C1 segment of cervical spinal cord (tissue), 14 donors: ENCODE data around the gene VPS13C.
A peak's percentile ranks its signal among the peaks of the same experiment; 100 is the strongest.
"Not testable (repeated sequence)": the region's sequence is repeated elsewhere in the genome, so short reads cannot be mapped to it uniquely, and the experiment has no call there.

Experiments
- DNase-seq, 14 donors: peaks; one replicate each; lab custom pipeline; 2025; lab: John Stamatoyannopoulos, UW

VPS13C gene

GRCh38 chr15:62069551-62069950 is 9.3 kb upstream of the VPS13C start:
- DNase-seq, result no peak

DNA sequence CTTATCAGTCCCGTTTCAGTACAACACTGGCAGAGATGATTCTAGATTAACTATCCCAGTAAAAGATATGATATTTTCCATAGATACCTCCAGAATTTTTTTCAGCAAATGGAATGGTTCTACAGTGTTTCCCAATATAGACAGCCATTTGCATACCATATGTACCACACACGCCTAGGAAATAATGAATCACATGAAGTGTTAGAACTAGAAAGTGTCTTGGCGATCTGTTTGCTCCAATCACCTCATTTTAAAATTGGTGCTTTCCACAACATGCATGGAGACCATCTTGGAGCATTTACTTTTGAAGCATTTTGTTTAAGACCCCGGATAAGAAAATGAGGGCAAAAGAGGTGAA is 8.5 kb upstream of the VPS13C start:
- no peak for DNase-seq

- DNase-seq, result peak in 3 of 14 donors; percentile 19 to 44 (median 33)
These were observed 8.0 kb upstream of the VPS13C start for GRCh38 chr15:62068071-62068809.

GRCh38 chr15:62067448-62068044 is 7.3 kb upstream of the VPS13C start:
- peak in 2 of 14 donors; percentile 3 to 14 for DNase-seq

GRCh38 chr15:62066663-62067447 is 6.6 kb upstream of the VPS13C start, which contains the start of gene C2CD4A:
Gene C2CD4A, plus strand, starts transcription at chr15:62066977. Its CDS starts 637 bp downstream, at chr15:62067614.
- DNase-seq, result peak in 5 of 14 donors; percentile 9 to 23 (median 21)

DNA sequence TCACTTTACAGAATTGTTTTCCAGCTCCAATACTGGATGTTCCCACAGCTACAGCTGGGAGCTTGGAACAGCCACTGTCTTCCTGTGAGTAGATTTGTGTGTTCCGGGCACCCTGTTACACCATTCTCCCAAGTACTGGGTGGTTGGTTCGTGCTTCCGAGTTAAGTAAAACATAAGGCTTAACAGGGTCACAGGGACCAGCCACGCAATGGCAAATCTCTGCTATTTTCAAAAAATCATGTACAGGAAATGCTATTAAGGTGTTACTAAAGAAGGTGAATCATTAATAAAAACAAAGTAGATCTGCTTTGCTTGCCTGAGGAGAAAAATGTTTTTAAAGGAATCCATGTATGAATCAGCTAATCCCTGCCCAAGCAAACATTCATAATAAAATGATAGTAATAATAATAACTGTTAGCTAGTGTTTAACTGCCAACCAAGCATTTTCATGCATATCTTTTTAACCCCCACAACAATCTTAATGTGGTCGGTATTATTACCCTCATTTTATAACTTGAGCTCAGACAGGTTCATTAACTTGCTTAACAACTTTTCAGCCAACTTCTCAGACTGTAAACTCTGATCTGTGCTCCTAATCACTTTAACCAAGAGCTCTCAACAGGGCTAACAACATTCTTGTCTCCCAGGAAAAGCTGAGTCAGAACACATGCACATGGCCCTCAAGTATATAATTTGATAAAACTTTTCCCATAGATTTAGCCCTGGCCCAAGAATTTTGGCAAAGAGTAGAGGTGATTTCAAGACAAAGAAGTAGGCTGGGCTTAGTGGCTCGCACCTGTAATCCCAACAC is 3.8 kb upstream of the VPS13C start:
- no peak for DNase-seq

DNA sequence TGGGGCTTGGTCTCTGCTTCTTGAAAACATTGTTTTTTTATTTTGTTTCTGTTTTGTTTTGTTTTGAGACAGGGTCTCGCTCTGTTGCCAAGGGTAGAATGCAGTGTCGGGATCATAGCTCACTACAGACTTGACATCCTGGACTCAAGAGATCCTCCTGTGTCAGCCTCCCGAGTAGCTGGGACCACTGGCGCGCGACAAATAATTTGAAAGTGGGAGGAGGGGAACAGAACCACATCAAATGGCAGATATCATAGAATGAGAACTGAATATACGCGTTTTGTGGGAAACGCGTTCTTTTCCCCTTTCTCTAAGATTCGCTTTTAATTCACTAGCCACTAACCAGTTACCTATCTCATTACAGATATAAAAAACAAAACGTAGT is 641 bp upstream of the VPS13C start:
- no peak for DNase-seq

GRCh38 chr15:62059816-62060112 is 483 bp downstream of the VPS13C start:
- peak in 6 of 14 donors; percentile 43 to 71 (median 55) for DNase-seq

DNA sequence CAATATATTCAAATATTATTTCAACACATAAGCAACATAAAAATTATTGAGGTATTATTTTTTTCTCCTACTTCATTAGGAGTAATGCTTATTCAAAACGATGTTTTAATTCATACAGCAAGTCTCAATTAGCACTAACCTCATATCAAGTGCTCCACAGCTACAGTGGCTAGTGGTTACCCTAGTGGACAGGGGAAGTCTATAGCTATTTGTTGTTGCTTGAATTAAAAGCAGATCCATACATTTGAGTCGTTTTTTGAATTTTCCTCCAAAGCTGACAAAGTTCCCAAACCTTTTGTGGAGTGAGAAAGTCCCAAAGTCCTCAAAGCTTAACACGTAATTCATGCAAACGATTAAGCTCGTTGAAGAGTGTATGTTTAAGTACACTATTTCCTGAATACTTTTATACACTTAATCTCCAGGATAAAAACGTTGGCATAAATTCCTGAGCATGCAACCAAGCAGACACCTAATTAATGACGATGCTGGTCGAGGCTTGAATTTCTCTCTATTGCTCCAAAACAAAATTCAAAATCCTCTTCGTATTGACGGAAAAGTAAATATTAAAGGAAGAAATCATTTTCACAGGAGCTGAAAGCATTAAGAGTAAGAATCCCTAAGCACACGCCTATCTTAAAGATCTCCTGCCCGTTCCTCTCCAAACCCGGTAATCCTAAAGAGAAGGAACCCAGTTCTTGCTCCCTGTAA is 985 bp downstream of the VPS13C start:
- DNase-seq, result peak in 1 of 14 donors; percentile 23

DNA sequence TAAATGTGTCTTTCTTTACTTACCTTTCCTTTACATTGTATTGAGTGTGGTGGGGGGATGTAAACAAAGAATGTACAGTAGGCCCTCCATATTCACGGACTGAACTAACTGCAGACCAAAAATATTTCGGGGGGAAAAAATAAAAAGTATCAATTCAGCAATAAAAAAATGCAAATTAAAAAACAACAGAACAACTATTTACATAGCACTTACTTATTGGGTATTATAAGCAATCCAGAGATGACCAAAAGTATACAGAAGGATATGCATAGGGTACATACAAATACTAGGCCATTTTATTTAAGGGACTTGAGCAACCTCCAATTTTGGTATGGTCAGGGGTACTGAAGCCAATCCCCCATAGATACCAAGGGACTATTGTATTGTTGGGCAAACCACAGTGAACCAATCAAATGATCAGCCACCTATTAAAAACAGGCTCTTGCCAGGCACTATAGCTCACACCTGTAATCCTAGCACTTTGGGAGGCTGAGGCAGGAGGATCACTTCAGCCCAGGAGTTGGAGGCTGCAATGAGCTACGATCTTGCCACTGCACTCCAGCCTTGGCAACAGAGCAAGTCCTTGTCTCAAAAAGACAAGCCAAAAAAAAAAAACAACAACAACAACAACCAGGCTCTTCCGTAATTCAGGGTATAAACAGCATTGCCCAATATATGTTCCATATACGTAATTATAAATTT is 1.8 kb downstream of the VPS13C start:
- DNase-seq, result no peak

GRCh38 chr15:62057341-62057980 is 2.8 kb downstream of the VPS13C start:
- DNase-seq, result no peak

DNA sequence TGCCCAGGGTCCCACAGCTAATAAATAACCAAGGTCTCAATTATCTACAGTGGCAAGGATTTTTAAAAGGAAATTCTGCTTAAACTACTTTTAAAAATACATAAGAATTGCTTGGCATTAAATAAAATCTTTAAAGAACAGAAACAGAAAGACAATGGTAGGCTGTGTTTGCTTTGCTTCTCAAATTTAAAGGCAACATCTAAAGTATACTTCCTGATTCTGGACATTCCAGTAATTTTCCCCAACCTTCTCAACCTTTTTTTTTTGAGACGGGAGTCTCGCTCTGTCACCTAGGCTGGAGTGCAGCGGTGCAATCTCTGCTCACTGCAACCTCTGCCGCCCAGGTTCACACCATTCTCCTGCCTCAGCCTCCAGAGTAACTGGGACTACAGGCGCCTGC is 5.3 kb downstream of the VPS13C start:
- no peak for DNase-seq

- DNase-seq, result no peak
These were observed 6.7 kb downstream of the VPS13C start for GRCh38 chr15:62053439-62054085.

- DNase-seq, result no peak
These were observed 7.5 kb downstream of the VPS13C start for GRCh38 chr15:62052713-62053112.

DNA sequence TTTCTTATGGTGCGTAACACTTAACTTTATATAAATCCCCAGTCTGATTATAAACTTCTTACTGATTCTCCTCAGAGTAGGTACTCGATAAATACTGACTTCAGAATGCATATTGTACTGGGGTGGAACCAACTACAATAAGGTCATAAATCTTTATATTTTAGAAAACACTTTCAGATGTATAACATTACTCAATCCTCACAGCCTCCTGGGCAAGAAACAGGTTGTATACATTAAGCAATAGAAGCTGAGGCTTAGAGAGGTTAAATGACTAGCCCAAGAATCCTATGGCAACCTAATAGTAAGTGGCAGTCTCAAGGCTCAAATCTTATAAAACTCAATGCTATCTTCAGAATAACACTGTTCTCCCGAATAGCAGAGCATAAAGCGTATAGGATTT is 9.1 kb downstream of the VPS13C start:
- no peak for DNase-seq

DNA sequence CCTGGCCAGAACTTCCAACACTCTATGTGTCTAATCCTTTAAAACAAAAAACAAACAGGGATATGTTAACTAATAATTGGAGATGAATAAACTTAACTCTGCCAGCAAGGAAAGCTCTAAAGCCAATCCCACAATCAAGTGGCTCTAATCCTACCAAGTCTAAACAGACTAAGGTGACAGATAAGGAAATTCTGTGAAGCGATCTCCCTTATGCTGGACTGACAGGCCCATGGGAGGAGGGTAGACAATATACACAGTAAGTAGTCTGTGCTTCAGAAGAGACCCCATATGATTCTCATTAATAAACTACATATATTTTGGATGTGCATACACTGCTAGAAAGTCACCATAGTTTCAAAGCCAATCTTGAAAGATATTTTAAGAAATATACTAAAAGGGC is 10.1 kb downstream of the VPS13C start:
- no peak for DNase-seq

DNA sequence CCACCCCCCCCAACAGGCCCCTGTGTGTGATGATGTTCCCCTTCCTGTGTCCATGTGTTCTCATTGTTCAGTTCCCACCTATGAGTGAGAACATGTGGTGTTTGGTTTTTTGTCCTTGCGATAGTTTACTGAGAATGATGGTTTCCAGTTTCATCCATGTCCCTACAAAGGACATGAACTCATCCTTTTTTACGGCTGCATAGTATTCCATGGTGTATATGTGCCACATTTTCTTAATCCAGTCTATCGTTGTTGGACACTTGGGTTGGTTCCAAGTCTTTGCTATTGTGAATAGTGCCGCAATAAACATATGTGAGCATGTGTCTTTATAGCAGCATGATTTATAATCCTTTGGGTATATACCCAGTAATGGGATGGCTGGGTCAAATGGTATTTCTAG is 12.0 kb downstream of the VPS13C start:
- not testable (repeated sequence) for DNase-seq

DNA sequence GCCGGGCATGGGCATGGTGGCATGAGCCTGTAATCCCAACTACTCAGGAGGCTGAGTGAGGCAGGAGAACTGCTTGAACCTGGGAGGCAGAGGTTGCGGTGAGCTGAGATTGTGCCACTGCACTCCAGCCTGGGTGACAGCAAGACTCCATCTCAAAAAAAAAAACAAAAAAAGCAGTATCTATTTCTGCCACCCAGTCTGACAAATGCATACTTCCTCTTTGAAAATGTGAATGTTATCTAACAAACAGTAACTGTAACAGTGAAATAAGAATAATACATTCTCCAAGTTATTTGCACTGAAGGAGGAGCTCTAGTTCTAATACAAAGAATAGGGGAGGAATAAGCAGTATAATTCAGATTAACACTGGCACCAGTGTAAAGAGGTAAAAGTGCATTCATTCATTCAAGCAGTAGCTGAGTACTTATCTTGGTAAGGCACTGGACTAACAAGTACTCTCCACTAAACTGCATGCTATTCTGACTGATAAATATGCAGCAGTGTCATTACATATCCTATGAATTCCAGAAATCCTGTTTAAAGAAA is 12.9 kb downstream of the VPS13C start:
- DNase-seq, result no peak

GRCh38 chr15:62046078-62046743 is 14.0 kb downstream of the VPS13C start:
- DNase-seq, result no peak
